Measurements from ENCODE around the gene PLXDC2.
"Not testable (repeated sequence)": the region's sequence is repeated elsewhere in the genome, so short reads cannot be mapped to it uniquely, and the experiment has no call there.

PLXDC2 gene

GRCh38 chr10:19987931-19988330 is 171.7 kb downstream of the PLXDC2 start:
- no peak for DNase-seq

GRCh38 chr10:19993714-19994315 is 177.6 kb downstream of the PLXDC2 start:
- no peak for DNase-seq

- no peak for DNase-seq
Measured at GRCh38 chr10:19998482-19998881, 182.2 kb downstream of the PLXDC2 start.

GRCh38 chr10:19999431-19999830 is 183.2 kb downstream of the PLXDC2 start:
- DNase-seq, result no peak

GRCh38 chr10:20002026-20002425 is 185.8 kb downstream of the PLXDC2 start:
- not testable (repeated sequence) for DNase-seq

GRCh38 chr10:20002657-20003056 is 186.4 kb downstream of the PLXDC2 start:
- no peak for DNase-seq

- no peak for DNase-seq
Measured at GRCh38 chr10:20004087-20004523, 187.9 kb downstream of the PLXDC2 start.

GRCh38 chr10:20005638-20006037 is 189.4 kb downstream of the PLXDC2 start:
- DNase-seq, result no peak

- no peak for DNase-seq
Measured at GRCh38 chr10:20006169-20006870, 190.1 kb downstream of the PLXDC2 start.

GRCh38 chr10:20007426-20007825 is 191.2 kb downstream of the PLXDC2 start:
- DNase-seq, result no peak

- no peak for DNase-seq
Measured at GRCh38 chr10:20013991-20014750, 197.9 kb downstream of the PLXDC2 start.

- DNase-seq, result no peak
Measured at GRCh38 chr10:20017961-20018360, 201.7 kb downstream of the PLXDC2 start.

- no peak for DNase-seq
Measured at GRCh38 chr10:20020677-20021076, 204.4 kb downstream of the PLXDC2 start.

- DNase-seq, result no peak
Measured at GRCh38 chr10:20029523-20029922, 213.3 kb downstream of the PLXDC2 start.

- no peak for DNase-seq
Measured at GRCh38 chr10:20033476-20033875, 217.2 kb downstream of the PLXDC2 start.

- DNase-seq, result no peak
Measured at GRCh38 chr10:20034732-20035131, 218.5 kb downstream of the PLXDC2 start.

GRCh38 chr10:20040012-20040411 is 223.8 kb downstream of the PLXDC2 start:
- no peak for DNase-seq

GRCh38 chr10:20041931-20042330 is 225.7 kb downstream of the PLXDC2 start:
- no peak for DNase-seq

- not testable (repeated sequence) for DNase-seq
Measured at GRCh38 chr10:20045100-20045499, 228.9 kb downstream of the PLXDC2 start.

- DNase-seq, result no peak
Measured at GRCh38 chr10:20048161-20048560, 231.9 kb downstream of the PLXDC2 start.

- no peak for DNase-seq
Measured at GRCh38 chr10:20058135-20058534, 241.9 kb downstream of the PLXDC2 start.

GRCh38 chr10:20059084-20059835 is 243.0 kb downstream of the PLXDC2 start:
- DNase-seq, result no peak

GRCh38 chr10:20065814-20066213 is 249.6 kb downstream of the PLXDC2 start:
- DNase-seq, result no peak
